ENCODE results near the gene MYMX. TPM values are rescaled to one million over a fixed set of nuclear protein-coding genes. Genes with fewer than 3 reads are reported as not detected.

MYMX gene
- total RNA-seq, 1 experiment from 2014 or later = not detected

- no peak overlapping the region for H3K4me3 ChIP-seq (ENCODE audit: low read length)
- H3F3A ChIP-seq (ENCODE audit: low read length, unreplicated experiment) = no peaks in the 10 kb centered on the region
- ChIA-PET POLR2A (ENCODE audit: unreplicated experiment) (no interaction called here), CTCF (no interaction called here)
- no peak for ATAC-seq
- no peak overlapping the region for H3K9ac ChIP-seq (ENCODE audit: low read length)
- H3K36me3 ChIP-seq (ENCODE audit: low read depth, low read length) = peaks cover 17% of the 10 kb centered on the region
- H3K9me2 ChIP-seq (replicated peaks; ENCODE audit: low read length) = no peaks in the 10 kb centered on the region
- no peak overlapping the region for H2AFZ ChIP-seq (ENCODE audit: low read length)
- intact Hi-C loops (cut with micrococcal nuclease) = no loop called here
- H3K27ac ChIP-seq (ENCODE audit: low read length) = no peak overlapping the region
- no peak overlapping the region for H3K4me2 ChIP-seq (ENCODE audit: low read length)
- H3K79me2 ChIP-seq (ENCODE audit: low read length) = no peaks in the 10 kb centered on the region
- H3K27me3 ChIP-seq (ENCODE audit: low read length) = no peaks in the 10 kb centered on the region
- no peaks in the 10 kb centered on the region for H4K20me1 ChIP-seq (ENCODE audit: low read length)
- DNase-seq = no peak
- no TSS peak for BruUV-seq (replicated peaks)
- H3K9me3 ChIP-seq (ENCODE audit: low read length) = no peaks in the 10 kb centered on the region
- no peak for TF ChIP-seq CTCF (conservative IDR thresholded peaks at IDR 0.05; ENCODE audit: low read depth, low read length)
- no peak for TF ChIP-seq EZH2 (IDR thresholded peaks at IDR 0.05; ENCODE audit: low read length, unreplicated experiment)
- TF ChIP-seq EZH2phosphoT487 (IDR thresholded peaks at IDR 0.05; ENCODE audit: borderline replicate concordance, low read length) = no peak
- peaks cover 24% of the 10 kb centered on the region for H3K4me1 ChIP-seq (ENCODE audit: insufficient read depth, low read length)
These were observed 16.2 kb downstream of the MYMX start for GRCh38 chr6:44232676-44233566.

GRCh38 chr6:44233567-44234100 is 16.9 kb downstream of the MYMX start:
- ChIA-PET POLR2A (ENCODE audit: unreplicated experiment) (no interaction called here), CTCF (interaction anchor here (0.6 to 1.2 kb wide), 2 partner anchors 9 to 146 kb away, joined by 3 to 5 read pairs; no protein-coding TSS in a partner anchor)
- Histone ChIP-seq H3K27ac (ENCODE audit: low read length) (no peak overlapping the region), H3K4me3 (ENCODE audit: low read length) (no peak overlapping the region), H3K9me3 (ENCODE audit: low read length) (no peaks in the 10 kb centered on the region), H3K9me2 (replicated peaks; ENCODE audit: low read length) (no peaks in the 10 kb centered on the region), H3K4me2 (ENCODE audit: low read length) (no peak overlapping the region), H4K20me1 (ENCODE audit: low read length) (no peaks in the 10 kb centered on the region), H2AFZ (ENCODE audit: low read length) (no peak overlapping the region), H3K79me2 (ENCODE audit: low read length) (no peaks in the 10 kb centered on the region), H3K4me1 (ENCODE audit: insufficient read depth, low read length) (peaks cover 31% of the 10 kb centered on the region), H3K36me3 (ENCODE audit: low read depth, low read length) (peaks cover 17% of the 10 kb centered on the region), H3K9ac (ENCODE audit: low read length) (no peak overlapping the region), H3K27me3 (ENCODE audit: low read length) (no peaks in the 10 kb centered on the region), H3F3A (ENCODE audit: low read length, unreplicated experiment) (no peaks in the 10 kb centered on the region)
- intact Hi-C loops (cut with micrococcal nuclease) = loop anchor here (1.0 kb wide), 1 partner anchor 61 kb away; no protein-coding TSS in a partner anchor
- DNase-seq (no peak), ATAC-seq (no peak)
- BruUV-seq (replicated peaks) = no TSS peak
- TF ChIP-seq EZH2 (IDR thresholded peaks at IDR 0.05; ENCODE audit: low read length, unreplicated experiment) = no peak
- no peak for TF ChIP-seq CTCF (conservative IDR thresholded peaks at IDR 0.05; ENCODE audit: low read depth, low read length)
- no peak for TF ChIP-seq EZH2phosphoT487 (IDR thresholded peaks at IDR 0.05; ENCODE audit: borderline replicate concordance, low read length)

Data from PC-3 (cell line).